Sigmoid colon (tissue), 4 donors: ENCODE results near the gene L1TD1.

Experiments
- EP300 ChIP-seq, 4 donors: sonication (generic); formaldehyde crosslinking; IDR thresholded peaks; one replicate each; pipeline ENCODE4 v1.6.1; 2017; ENCODE audit warnings: antibody characterized with exemption in 4 of 4
- POLR2A ChIP-seq, 2 donors: fragments of 450-650 bp; IDR thresholded peaks; one replicate each; pipeline ENCODE4 v1.6.1; 2016; ENCODE audit warnings: antibody characterized with exemption in 2 of 2, mild to moderate bottlenecking in 2 of 2, moderate library complexity in 2 of 2
- POLR2AphosphoS5 ChIP-seq, 4 donors: sonication (generic); formaldehyde crosslinking; IDR thresholded peaks; one replicate each; pipeline ENCODE4 v1.6.1; 2017; ENCODE audit warnings: antibody characterized with exemption in 4 of 4
- TF ChIP-seq, protein P1 (sequence below), 4 experiments: fragments of 450-650 bp in 3 of 4; fragments of 200-600 bp in 1 of 4; IDR thresholded peaks; one replicate each; pipeline ENCODE4 v1.5.1; 2016 to 2019; ENCODE audit warnings: antibody characterized with exemption in 4 of 4, mild to moderate bottlenecking in 3 of 4, moderate library complexity in 2 of 4

DNA sequence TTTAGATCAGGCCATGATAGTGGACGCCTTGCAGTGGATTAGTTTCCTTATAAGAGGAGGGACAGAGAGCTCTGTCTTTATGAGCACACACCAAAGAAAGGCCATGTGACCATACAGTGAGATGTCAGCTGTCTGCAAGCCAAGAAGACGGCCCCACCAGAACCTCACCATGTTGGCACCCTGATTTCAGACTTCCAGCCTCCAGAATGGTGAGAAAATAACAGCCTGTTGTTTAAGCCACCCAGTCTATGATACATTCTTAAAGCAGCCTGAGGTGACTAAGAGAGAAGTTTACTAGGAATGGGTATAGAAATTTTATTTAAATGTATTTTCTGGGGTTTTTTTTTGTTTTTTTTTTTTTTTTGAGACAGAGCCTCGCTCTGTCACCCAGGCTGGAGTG lies 29.5 kb downstream of the L1TD1 start:
- TF ChIP-seq, protein P1, sequence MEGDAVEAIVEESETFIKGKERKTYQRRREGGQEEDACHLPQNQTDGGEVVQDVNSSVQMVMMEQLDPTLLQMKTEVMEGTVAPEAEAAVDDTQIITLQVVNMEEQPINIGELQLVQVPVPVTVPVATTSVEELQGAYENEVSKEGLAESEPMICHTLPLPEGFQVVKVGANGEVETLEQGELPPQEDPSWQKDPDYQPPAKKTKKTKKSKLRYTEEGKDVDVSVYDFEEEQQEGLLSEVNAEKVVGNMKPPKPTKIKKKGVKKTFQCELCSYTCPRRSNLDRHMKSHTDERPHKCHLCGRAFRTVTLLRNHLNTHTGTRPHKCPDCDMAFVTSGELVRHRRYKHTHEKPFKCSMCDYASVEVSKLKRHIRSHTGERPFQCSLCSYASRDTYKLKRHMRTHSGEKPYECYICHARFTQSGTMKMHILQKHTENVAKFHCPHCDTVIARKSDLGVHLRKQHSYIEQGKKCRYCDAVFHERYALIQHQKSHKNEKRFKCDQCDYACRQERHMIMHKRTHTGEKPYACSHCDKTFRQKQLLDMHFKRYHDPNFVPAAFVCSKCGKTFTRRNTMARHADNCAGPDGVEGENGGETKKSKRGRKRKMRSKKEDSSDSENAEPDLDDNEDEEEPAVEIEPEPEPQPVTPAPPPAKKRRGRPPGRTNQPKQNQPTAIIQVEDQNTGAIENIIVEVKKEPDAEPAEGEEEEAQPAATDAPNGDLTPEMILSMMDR (IDR thresholded peaks at IDR 0.05): no peak
- no peak for TF ChIP-seq POLR2AphosphoS5 (IDR thresholded peaks at IDR 0.05)
- TF ChIP-seq POLR2A (IDR thresholded peaks at IDR 0.05): no peak
- no peak for TF ChIP-seq EP300 (IDR thresholded peaks at IDR 0.05)
